GM12892 (cell line): Measurements from ENCODE around the gene MAP3K2.

ENCODE experiments used
- POLR2A ChIP-seq: IDR thresholded peaks from 2 replicates; pipeline ENCODE4 v1.6.1; 2011; ENCODE audit warnings: low read depth, low read length, control low read depth
- POLR2AphosphoS5 ChIP-seq: IDR thresholded peaks from 2 replicates; pipeline ENCODE4 v1.6.1; 2011; ENCODE audit warnings: low read depth, low read length, control low read depth
- TAF1 ChIP-seq: IDR thresholded peaks from 2 replicates; pipeline ENCODE4 v1.6.1; 2011; ENCODE audit warnings: low read depth, mild to moderate bottlenecking, control low read depth, low read length, borderline replicate concordance

DNA sequence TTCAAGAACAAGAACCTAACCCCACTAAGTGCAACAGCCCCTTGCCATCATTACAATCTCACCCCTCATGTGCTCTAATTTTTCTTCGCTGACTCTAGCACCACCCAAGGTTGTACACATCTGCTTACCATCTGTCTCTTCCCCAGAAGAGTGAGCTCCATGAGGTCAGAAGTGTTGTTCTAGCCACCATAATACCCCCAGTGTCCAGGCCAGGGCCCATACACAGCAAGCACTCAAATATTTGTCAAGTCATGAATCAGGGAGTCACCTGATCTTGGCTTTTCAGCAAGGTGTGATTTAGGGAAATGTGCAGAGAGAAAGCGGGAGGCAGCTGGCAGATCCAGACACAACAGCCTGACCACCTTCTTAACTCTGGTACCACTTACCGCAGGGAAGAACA is 99.5 kb downstream of the MAP3K2 start:
- no peak for TF ChIP-seq TAF1
- no peak for TF ChIP-seq POLR2A
- no peak for TF ChIP-seq POLR2AphosphoS5
